Right renal pelvis (tissue), 4 donors: Measurements from ENCODE around the gene TEF. TPM values are rescaled to one million over a fixed set of nuclear protein-coding genes. Genes with fewer than 3 reads are reported as not detected.

Experiments
- DNase-seq, 4 donors: peaks; one replicate each; pipeline ENCODE4 v3.0.0-alpha.2; 2013; ENCODE audit warnings: low read depth in 4 of 4, low spot score in 3 of 4, missing footprints in 1 of 4
- polyA plus RNA-seq, 4 donors: library from polyadenylated mRNA; unstranded; fragments of 120-200 nt; gene quantifications; one replicate each; pipeline ENCODE4 v1.2.1, GENCODE V29; 2013; ENCODE audit not compliant: insufficient read length in 4 of 4

The TEF gene
- polyA plus RNA-seq, 4 donors = 17.4 to 18.5 (median 18.3) TPM

DNA sequence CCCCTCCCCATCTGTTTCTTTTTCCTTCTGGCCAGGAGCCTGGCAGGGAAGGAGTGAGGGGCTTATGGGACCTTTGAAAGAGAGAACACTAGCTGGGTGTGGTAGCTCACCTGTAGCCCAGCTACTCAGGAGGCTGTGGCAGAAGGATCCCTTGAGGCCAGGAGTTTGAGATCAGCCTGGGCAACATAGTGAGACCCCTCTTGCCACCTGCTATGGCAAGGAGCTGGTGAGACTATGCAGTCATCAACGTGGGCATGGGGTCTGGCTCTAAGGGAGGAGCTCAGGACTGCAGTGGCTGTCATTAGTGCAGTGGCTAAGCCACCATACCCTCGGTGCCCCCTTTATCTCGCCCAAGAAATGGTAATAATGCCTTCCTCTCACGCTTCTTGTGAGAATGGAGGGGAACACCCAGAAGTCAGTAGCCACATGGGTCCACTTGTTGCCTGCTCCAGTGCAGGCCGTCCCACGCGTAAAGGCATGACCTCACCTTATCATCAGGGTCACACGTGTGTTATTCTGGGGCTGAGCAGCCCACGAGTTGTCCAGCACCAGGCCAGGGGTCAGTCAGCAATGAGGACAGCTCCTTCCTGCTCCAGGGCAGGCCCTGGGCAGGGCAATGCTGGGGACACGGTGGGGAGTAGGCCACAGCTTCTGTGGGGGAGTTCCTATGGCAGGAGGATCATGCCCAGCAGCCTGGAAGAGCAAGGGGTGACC, 27.7 kb upstream of the TEF start:
- no peak for DNase-seq

DNA sequence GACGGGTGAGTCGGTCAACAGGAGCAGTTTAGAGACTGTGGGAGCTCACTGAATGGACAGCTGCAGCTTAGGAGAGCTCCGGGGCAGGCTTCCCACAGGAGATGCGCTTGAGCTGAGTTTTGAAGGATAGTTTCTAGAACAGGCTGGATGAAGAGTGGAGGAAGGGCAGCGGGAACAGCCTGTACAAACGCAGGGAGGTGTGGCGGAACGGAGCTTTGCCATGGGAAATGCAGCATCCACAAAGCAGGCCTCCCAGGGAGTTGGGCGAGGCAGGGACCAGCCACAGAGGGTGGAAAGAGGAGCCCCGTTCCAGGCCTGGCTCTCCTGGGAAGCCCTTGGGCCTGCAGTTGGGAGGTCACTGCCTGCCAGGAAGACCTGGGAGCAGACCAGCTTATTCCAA, 26.8 kb upstream of the TEF start:
- no peak for DNase-seq

GRCh38 chr22:41355895-41356294, 25.8 kb upstream of the TEF start:
- DNase-seq = no peak

DNA sequence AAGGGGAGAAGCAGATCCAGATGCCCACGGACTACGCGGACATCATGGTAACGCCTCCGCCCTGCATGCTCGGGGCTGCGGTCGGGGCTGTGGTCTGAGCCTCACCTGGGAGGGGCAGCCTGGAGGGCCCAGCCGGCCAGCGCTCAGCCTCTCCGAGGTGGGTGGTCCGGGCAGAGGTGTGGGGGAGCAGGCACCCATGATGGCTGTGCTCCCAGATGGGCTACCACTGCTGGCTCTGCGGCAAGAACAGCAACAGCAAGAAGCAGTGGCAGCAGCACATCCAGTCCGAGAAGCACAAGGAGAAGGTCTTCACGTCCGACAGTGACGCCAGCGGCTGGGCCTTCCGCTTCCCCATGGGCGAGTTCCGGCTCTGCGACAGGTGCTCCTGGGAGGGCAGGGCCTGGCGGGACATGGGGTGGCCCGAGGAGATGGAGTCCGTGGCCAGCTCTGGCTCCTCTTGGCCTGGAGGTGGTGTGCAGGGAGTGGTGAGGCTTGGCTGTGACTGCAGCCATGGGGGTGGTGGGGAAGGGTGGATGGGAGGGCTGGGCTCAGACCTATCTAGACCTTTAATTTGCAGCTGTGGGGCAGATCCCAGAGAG, 25.2 kb upstream of the TEF start:
- no peak for DNase-seq

DNA sequence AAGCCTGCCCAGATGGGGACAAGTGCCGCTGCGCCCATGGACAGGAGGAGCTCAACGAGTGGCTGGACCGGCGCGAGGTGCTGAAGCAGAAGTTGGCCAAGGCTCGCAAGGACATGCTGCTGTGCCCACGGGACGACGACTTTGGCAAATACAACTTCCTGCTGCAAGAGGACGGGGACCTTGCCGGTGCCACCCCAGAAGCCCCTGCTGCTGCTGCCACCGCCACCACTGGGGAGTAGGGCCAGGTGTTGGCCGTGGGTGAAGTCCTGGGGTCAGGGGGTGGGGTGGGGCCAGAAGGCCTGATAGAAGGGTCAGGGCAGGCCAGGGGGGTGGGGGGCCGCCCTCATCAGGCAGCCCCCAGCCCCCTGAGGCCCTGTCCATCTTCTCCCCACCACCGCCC, 24.6 kb upstream of the TEF start:
- no peak for DNase-seq

DNA sequence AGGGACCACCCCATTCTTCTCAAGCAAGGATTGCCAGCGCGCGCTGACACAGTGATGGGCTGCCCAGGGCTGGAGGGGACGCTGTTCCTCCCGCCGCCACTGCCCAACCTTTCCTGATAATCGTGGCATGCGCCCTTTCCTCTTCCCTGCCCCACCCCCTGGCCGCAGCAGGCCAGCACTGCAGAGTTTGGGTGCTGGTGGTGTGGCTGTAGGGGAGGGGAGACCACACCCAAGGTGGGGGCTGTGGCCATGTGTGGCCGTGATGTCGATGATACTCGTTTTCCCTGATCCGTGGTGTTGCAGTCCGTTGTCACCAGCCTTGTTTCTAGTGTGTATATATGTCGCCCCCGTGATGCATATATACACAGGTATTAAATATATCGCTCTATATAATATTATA, 22.8 kb upstream of the TEF start:
- DNase-seq = no peak

GRCh38 chr22:41359376-41359775, 22.4 kb upstream of the TEF start:
- no peak for DNase-seq

DNA sequence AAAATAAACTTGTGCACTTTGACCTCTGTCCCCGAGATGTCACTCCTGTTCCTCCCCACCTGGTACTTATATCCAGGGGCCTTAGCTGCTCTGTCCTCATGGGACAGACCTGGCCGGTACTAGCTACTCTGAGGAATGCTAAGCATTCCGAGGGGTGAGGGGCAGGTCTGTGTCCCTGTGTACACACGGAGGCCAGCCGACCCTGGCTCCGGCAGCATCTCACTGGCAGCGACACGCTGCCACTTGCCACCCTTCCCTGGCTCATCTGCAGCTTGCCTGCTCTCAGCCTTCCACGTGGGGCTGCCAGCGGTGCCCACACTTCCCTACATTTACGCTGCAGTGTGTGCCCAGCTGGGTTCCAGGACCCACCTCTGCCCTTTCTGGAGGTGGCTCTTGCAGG, 21.6 kb upstream of the TEF start:
- DNase-seq = peak in 1 of 4 donors; percentile 33

GRCh38 chr22:41361716-41362310, 19.9 kb upstream of the TEF start:
- no peak for DNase-seq

GRCh38 chr22:41362615-41363014, 19.1 kb upstream of the TEF start:
- DNase-seq = no peak

- DNase-seq = no peak
Measured at GRCh38 chr22:41364233-41364632, 17.5 kb upstream of the TEF start.

GRCh38 chr22:41364955-41365354, 16.8 kb upstream of the TEF start:
- no peak for DNase-seq

- DNase-seq = no peak
Measured at GRCh38 chr22:41365425-41365824, 16.3 kb upstream of the TEF start.

- DNase-seq = no peak
Measured at GRCh38 chr22:41366323-41367029, 15.3 kb upstream of the TEF start.

DNA sequence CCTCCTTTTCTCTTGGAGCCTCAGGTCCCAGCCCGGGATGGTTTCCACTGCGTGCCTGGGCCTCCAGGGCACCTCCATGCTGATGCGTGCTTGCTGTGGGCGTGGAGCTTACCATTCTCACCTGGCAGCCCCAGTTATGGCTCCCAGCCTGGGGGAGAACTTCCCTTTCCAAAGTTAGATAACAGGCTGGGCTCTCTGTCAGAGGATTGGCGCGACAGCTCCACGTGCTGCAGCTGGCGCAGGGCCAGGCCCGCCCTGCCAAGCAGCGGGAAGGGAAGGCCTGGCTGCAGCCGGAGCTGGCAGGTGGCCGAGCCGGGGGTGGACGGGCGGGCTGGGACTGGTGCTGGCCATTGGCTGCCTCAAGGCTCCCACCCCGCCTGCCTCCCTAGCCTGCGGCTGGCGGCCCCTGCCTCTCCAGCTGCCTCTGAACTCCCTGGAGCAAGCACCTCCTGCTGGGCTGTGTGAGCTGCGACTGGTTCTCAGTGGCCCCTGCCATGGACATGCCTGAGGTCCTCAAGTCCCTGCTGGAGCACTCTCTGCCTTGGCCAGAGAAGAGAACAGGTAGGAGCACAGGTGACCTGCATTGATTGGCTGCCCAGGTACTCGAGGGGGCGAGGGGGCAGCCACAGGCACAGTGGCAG, 14.6 kb upstream of the TEF start:
- DNase-seq = peak; percentile 84 to 85 (median 84)

- no peak for DNase-seq
Measured at GRCh38 chr22:41367680-41368542, 13.8 kb upstream of the TEF start.

DNA sequence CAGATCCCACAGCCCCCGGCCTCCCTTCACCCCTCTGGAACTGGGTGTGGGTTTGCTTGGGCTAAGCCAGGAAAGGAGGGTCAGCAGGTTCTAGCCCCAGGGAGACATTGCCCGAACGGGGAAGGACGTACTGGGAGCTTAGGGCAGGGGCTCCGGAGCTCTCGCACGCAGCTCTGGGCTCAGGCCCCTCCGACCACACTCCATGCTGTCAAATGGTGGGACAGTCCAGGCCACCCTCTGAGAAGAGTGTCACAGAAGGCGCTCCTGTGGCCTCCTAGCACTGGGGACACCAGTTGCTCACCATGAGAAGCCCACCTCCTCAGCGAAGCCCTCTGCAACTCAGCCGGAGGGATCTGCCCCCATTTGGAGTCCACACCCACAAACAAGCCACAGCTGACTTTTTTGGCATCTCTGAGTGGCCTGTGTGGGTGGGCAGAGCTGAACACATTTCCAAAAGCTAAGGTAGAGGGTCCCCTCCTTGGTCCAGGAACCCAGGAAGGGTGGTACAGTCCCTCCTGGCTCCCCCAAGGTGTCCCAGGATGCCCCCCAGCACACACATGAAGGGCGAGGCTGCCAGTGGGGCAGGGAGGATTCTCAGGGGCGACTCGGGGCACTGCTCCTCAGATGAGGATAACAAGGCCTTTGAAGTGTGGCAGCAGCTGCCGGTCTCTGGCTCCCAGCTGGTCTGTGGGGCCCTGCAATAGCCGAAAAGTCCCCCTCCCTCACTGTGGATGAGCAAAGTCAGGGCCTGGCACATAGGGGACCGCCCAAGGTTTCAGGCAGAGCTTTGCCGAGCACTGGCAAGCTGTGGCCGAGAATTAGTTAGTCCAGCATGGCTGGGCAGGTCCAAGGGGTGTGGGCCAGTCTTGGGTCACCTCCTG, 13.0 kb upstream of the TEF start:
- no peak for DNase-seq

DNA sequence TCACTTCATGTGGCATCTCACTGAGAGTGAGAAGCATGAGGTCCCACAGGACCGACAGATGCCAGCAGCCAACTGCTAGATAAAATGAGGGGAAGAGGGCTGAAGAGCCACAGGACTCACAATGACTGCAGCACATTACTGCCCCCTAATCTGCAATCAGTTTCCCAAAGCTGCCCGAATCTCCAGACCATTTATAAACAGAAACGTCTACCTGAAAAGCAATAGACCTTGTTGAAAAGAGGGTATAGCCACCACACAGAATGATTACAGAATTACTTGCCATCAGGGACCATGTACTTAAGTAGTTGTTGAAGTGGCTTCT, 12.4 kb upstream of the TEF start:
- DNase-seq = no peak

GRCh38 chr22:41369837-41370236, 11.9 kb upstream of the TEF start:
- no peak for DNase-seq
